ENCODE results near the gene MDM2.

DNA sequence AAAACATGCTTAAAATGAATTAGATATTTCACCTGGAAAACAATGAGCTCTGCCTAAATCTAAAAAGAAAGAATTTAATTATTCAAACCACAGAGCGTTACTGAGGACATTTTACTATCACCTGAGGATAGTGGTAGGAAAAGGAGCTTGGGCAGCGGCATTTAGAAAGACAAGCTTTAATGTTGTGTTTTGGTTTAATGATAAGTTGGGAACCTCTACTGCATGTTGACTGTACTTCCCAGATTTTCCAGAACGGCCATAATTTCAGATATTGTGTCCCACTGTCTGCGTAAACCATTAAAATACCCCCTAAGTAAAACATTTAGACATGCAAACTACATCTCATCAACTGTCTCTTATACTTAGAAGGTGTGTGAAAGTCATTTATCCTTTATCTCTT is 69.6 kb downstream of the MDM2 start:
- TF ChIP-seq EZH2 (IDR thresholded peaks at IDR 0.05; ENCODE audit: insufficient read depth, poor library complexity, severe bottlenecking): no peak
- no peak for TF ChIP-seq EZH2phosphoT487 (IDR thresholded peaks at IDR 0.05; ENCODE audit: insufficient read depth, low read depth)
